Measurements from ENCODE around the gene GAGE12G. TPM values are rescaled to one million over a fixed set of nuclear protein-coding genes. Genes with fewer than 3 reads are reported as not detected.
"Not testable (repeated sequence)": the region's sequence is repeated elsewhere in the genome, so short reads cannot be mapped to it uniquely, and the experiment has no call there.

The GAGE12G gene
- total and polyA plus RNA-seq, 2 of the 8 experiments (the other 6 are each of a cell fraction or from before 2014, with no cell fraction given), result not detected

- H3K79me2 ChIP-seq (ENCODE audit: control insufficient read depth in 1 of 2, insufficient read depth in 2 of 2, low read length in 2 of 2); H3K23ac ChIP-seq (ENCODE audit: insufficient read length); H2AFZ ChIP-seq (ENCODE audit: low read length); H3K9ac ChIP-seq (replicated peaks in 1 of 4; ENCODE audit: extremely low read depth in 1 of 4, low read depth in 3 of 4, low read length in 3 of 4); POLR2A ChIA-PET (ENCODE audit: partially characterized antibody); H3K23me2 ChIP-seq (ENCODE audit: low read depth, low read length); H2BK5ac ChIP-seq (ENCODE audit: low read depth, low read length); DNase-seq (ENCODE audit: low read depth in 1 of 2, low spot score in 2 of 2); H2BK15ac ChIP-seq (ENCODE audit: low read length); H3K27me3 ChIP-seq (replicated peaks in 1 of 4; ENCODE audit: control insufficient read depth in 3 of 4, extremely low read depth in 1 of 4, insufficient read depth in 3 of 4, low read length in 3 of 4); H2BK20ac ChIP-seq (ENCODE audit: low read length); H2BK120ac ChIP-seq (replicated peaks; ENCODE audit: low read depth, low read length); H3K4me3 ChIP-seq (ENCODE audit: extremely low read depth in 1 of 4, insufficient read depth in 2 of 4, low read depth in 3 of 4, low read length in 4 of 4); H2AK5ac ChIP-seq (ENCODE audit: low read depth, low read length); H3K4me1 ChIP-seq (replicated peaks in 1 of 4; ENCODE audit: control insufficient read depth in 3 of 4, insufficient read depth in 4 of 4, low read length in 3 of 4); H3K27ac ChIP-seq (ENCODE audit: low read depth, low read length); H3K14ac ChIP-seq (ENCODE audit: insufficient read length); H3K56ac ChIP-seq (replicated peaks; ENCODE audit: insufficient read length, low read depth, low read length); H3K4ac ChIP-seq (replicated peaks; ENCODE audit: insufficient read length, low read depth, low read length); H3K4me2 ChIP-seq (ENCODE audit: insufficient read depth in 1 of 2, low read depth in 2 of 2, low read length in 2 of 2); H2BK12ac ChIP-seq (ENCODE audit: low read depth, low read length); H4K20me1 ChIP-seq (replicated peaks in 1 of 2; ENCODE audit: control insufficient read depth in 1 of 2, insufficient read depth in 2 of 2, low read length in 2 of 2); H4K5ac ChIP-seq (ENCODE audit: insufficient read length, low read depth, low read length); FAIRE-seq; CTCF ChIA-PET (ENCODE audit: partially characterized antibody); H3K36me3 ChIP-seq (ENCODE audit: control insufficient read depth in 2 of 4, insufficient read depth in 4 of 4, low read length in 3 of 4); H3K9me3 ChIP-seq (ENCODE audit: insufficient read depth in 2 of 2, low read depth in 1 of 2, low read length in 1 of 2); H3K18ac ChIP-seq (ENCODE audit: extremely low read depth, low read length); H4K8ac ChIP-seq (ENCODE audit: extremely low read depth, insufficient read depth, low read length); H3K79me1 ChIP-seq (ENCODE audit: low read depth, low read length); H4K91ac ChIP-seq (replicated peaks; ENCODE audit: insufficient read length, low read length): not testable (repeated sequence)
- WGBS, 2 experiments (ENCODE audit: extremely low coverage in 1 of 2, insufficient coverage in 1 of 2, insufficient read length in 1 of 2, insufficient replicate concordance in 2 of 2, low coverage in 1 of 2, low lambda C conversion rate in 2 of 2, missing lambda C conversion rate in 1 of 2), result no CpG with 5 or more reads among the region's 16 CpGs
Observed at GRCh38 chrX:49598720-49599119, 28.5 kb downstream of the GAGE12G start, which contains the start of gene GAGE1. Gene GAGE1 (plus strand): TSS chrX:49599020. CDS start chrX:49600175, 1,155 bp downstream.

Data from H1 (cell line).